ENCODE data around the gene NAXE.

The NAXE gene

DNA sequence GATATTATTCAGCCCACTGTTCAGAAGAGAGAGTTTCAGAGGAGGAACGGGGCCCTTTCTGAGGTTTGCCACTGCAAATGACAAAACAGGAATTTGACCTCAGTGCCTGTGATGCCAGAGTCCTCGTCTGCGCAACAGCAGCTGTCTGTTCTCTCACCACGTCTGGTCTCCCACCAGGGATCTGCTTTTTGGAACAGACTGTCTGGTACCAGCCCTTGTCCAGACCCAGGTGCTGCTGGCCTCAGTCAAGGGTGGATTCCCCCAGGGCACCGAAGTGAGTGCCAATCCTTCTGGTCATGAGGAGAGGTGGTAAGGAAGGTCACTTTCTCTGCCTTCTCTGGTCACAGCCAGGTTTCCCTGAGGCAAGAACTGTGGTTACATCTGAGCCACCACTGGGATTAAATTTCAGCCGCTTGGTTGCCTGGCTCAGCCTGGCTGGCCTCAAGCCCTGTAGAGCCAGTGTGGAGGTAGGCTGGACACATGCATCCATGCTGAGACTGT, 48.1 kb downstream of the NAXE start:
- no peak overlapping the region for H3K4me3 ChIP-seq (ENCODE audit: control insufficient read depth, low read depth, low read length)
- DNase-seq (ENCODE audit: low read depth), result no peak
- TF ChIP-seq, protein P1, sequence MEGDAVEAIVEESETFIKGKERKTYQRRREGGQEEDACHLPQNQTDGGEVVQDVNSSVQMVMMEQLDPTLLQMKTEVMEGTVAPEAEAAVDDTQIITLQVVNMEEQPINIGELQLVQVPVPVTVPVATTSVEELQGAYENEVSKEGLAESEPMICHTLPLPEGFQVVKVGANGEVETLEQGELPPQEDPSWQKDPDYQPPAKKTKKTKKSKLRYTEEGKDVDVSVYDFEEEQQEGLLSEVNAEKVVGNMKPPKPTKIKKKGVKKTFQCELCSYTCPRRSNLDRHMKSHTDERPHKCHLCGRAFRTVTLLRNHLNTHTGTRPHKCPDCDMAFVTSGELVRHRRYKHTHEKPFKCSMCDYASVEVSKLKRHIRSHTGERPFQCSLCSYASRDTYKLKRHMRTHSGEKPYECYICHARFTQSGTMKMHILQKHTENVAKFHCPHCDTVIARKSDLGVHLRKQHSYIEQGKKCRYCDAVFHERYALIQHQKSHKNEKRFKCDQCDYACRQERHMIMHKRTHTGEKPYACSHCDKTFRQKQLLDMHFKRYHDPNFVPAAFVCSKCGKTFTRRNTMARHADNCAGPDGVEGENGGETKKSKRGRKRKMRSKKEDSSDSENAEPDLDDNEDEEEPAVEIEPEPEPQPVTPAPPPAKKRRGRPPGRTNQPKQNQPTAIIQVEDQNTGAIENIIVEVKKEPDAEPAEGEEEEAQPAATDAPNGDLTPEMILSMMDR (conservative IDR thresholded peaks at IDR 0.05; ENCODE audit: control insufficient read depth, insufficient read depth, low read depth, low read length), result no peak

DNA sequence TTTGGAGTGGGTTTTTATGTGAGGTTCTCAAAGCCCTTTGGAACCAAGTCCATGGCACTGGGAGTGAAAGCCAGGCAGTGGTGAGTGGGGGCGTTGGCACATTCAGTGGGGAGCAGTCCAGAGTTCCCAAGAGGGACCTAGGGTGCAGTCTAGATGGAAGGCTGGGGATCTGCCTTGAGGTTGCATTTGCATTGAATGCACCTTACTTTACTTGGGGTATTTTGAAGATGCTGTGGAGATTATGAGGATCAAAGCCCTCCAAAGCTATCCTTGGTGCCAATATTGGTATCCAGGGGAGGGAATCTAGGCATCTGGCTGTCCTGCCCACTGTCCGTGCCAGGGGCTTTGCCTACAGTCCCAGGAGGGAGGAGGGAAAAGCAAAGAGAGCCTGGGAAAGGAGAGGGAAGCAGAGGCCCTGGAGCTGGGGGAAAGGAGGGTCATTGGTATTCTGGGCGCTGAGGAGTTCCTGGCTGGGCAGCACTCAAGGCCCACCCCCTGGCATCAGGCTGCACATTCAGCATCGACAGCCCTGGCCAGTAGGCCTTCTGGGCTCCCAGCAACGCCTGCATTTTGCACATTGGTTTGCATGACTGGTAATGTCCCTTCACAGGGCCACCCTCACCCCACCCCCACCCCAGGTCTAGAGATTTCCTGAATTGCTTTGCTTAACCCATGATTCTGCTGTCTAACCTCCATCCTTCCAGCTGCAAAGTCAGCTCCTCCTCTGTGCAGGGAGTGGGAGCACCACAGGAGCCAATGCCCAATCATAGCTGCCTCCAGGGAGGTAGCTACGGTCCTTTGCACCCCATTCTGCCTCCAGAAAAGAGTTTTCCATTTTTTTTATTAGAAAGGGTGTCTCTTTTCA, 49.5 kb downstream of the NAXE start:
- no peak for DNase-seq (ENCODE audit: low read depth)
- TF ChIP-seq, protein P1 (conservative IDR thresholded peaks at IDR 0.05; ENCODE audit: control insufficient read depth, insufficient read depth, low read depth, low read length), result no peak
- H3K4me3 ChIP-seq (ENCODE audit: control insufficient read depth, low read depth, low read length), result no peak overlapping the region

DNA sequence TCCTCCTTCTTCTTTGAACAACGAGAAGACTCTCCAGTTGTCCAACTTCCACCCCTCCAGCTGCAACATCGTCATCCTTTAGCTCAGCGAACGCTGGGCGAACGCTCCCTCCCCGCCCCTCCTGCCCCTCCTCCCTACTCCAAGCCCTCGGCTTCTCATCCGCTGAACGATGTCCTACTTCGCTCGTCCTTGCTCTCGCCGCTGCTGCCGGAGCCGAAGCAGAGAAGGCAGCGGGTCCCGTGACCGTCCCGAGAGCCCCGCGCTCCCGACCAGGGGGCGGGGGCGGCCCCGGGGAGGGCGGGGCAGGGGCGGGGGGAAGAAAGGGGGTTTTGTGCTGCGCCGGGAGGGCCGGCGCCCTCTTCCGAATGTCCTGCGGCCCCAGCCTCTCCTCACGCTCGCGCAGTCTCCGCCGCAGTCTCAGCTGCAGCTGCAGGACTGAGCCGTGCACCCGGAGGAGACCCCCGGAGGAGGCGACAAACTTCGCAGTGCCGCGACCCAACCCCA, 50.2 kb downstream of the NAXE start, which contains the start of gene BCAN:
BCAN (plus strand) TSS at position 357 of the 504 bp plus-strand sequence. CDS start 3,938 bp downstream, outside the sequence.
- H3K4me3 ChIP-seq (ENCODE audit: control insufficient read depth, low read depth, low read length), result no peak within 1 kb of the TSS
- TF ChIP-seq, protein P1 (conservative IDR thresholded peaks at IDR 0.05; ENCODE audit: control insufficient read depth, insufficient read depth, low read depth, low read length), result no peak
- no peak for DNase-seq (ENCODE audit: low read depth)

DNA sequence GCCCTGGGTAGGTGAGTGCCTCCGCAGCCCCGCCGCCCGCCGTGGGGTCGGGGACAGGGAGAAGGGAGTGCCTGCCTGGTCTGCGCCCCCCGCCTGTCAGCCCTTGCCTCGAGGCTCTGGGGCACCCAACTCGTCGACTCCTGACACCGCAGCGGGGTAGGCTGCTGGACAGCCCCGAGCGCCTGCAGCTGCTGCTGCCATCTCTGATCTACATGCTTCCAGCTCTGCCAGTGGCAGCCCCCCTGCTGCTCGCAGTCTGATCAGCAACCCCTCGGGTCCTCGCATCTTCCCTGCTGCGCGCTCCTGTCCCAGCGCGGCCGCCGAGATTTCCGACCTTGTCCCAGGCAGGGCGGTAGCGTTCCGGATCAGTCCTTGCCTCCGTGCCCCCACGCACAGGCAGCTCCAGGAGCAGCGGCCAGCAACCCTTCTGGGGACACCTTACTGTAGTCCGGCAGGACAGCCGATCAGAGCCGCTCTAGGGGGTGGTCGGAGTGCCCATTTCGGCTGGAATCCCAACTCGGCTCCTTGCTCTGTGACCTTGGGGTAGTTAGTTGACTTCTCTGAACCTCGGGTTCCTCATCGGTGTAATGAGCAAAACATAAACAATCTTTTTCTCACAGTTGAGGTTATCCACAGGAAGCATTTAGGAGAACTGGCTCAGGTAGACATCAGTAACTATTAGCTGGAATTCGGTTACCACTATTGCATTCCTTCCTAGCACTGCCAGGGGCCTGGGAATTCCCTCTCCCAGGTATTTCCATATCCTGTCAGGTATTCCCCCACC, 50.9 kb downstream of the NAXE start:
- no peak overlapping the region for H3K4me3 ChIP-seq (ENCODE audit: control insufficient read depth, low read depth, low read length)
- DNase-seq (ENCODE audit: low read depth), result no peak
- TF ChIP-seq, protein P1 (conservative IDR thresholded peaks at IDR 0.05; ENCODE audit: control insufficient read depth, insufficient read depth, low read depth, low read length), result no peak

DNA sequence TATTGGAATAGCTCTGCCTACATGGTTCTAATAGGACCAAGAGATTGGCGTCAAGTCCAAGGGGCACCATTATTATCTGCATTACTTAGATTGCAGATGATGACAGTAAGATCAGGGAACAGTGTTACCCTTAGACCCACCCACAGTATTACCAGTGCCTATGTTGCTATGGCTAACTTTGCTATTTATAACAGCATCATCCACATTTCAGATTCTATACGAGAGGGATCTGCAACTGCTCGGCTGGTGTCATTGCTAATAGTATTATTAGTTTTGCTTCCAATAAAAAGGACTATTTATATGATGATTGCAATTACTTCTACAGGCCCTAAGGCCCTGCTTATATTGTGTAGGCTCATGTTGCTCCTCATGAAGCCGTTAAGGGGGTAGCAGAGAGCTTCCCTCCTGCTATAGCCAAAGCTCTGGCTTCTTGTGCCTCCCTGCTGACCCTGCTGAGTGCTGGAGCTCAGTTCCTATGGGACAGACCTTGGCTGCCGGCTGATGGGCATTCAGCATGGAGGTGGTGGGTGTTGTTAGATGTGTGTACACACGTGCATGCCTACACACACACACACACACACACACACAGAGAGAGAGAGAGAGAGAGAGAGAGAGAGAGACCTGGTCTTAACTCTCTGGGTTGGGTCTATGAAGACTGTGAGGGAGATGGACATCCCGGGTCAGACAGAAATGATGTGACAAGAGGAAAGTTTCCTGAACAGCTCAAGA, 51.6 kb downstream of the NAXE start:
- TF ChIP-seq, protein P1 (conservative IDR thresholded peaks at IDR 0.05; ENCODE audit: control insufficient read depth, insufficient read depth, low read depth, low read length), result no peak
- H3K4me3 ChIP-seq (ENCODE audit: control insufficient read depth, low read depth, low read length), result no peak overlapping the region
- DNase-seq (ENCODE audit: low read depth), result no peak

DNA sequence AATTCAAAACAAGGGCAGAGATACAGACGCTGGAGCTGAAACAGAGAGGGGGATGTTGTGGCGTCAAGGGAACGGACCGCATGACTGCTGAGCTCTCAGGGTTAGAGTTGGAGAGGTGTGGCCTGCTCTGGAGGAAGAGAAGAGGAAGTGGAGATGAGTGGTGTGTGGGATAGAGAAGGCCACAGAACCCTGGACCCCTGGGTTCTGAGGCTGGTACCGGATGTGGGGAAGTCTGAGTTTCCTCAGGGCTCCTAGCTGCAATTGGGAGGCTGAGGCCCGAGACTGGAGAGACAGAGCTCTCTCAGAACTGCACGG, 52.2 kb downstream of the NAXE start:
- H3K4me3 ChIP-seq (ENCODE audit: control insufficient read depth, low read depth, low read length), result no peak overlapping the region
- DNase-seq (ENCODE audit: low read depth), result no peak
- TF ChIP-seq, protein P1 (conservative IDR thresholded peaks at IDR 0.05; ENCODE audit: control insufficient read depth, insufficient read depth, low read depth, low read length), result no peak

Measured in fibroblast of mammary gland (primary cell).